H9 (cell line): ENCODE measurements around the gene TCF25. TPM values are rescaled to one million over a fixed set of nuclear protein-coding genes. Genes with fewer than 3 reads are reported as not detected.

Experiments
- DNase-seq: peaks from one replicate; pipeline ENCODE4 v3.0.0-alpha.2; 2017
- H2AFZ ChIP-seq: one replicate; pipeline ENCODE4 v1.6.1; 2013; ENCODE audit warnings: mild to moderate bottlenecking, low read length, control low read depth, moderate library complexity
- H2AK5ac ChIP-seq: 2 replicates; pipeline ENCODE4 v1.6.1; 2013; ENCODE audit warnings: low read length, control low read depth, mixed read lengths; ENCODE audit not compliant: insufficient read length
- H2BK120ac ChIP-seq: one replicate; pipeline ENCODE4 v1.6.1; 2013; ENCODE audit warnings: low read depth, mild to moderate bottlenecking, low read length, control low read depth, inconsistent platforms; ENCODE audit not compliant: poor library complexity, severe bottlenecking
- H2BK12ac ChIP-seq: 2 replicates; pipeline ENCODE4 v1.6.1; 2013; ENCODE audit warnings: low read length, control low read depth, mixed read lengths, low read depth; ENCODE audit not compliant: insufficient read length
- H2BK15ac ChIP-seq: 2 replicates; pipeline ENCODE4 v1.6.1; 2013; ENCODE audit warnings: low read depth, low read length, control low read depth
- H2BK20ac ChIP-seq: one replicate; pipeline ENCODE4 v1.6.1; 2013; ENCODE audit warnings: low read depth, mild to moderate bottlenecking, low read length, control low read depth, inconsistent platforms; ENCODE audit not compliant: poor library complexity, severe bottlenecking
- H2BK5ac ChIP-seq: 2 replicates; pipeline ENCODE4 v1.6.1; 2013; ENCODE audit warnings: low read length, control low read depth, mixed read lengths; ENCODE audit not compliant: insufficient read length
- H3K14ac ChIP-seq: 2 replicates; pipeline ENCODE4 v1.6.1; 2013; ENCODE audit warnings: low read length, control low read depth; ENCODE audit not compliant: insufficient read depth
- H3K18ac ChIP-seq: 2 replicates; pipeline ENCODE4 v1.6.1; 2013; ENCODE audit warnings: low read depth, mild to moderate bottlenecking, mixed read lengths, low read length, control low read depth; ENCODE audit not compliant: insufficient read length
- H3K23ac ChIP-seq: 2 replicates; pipeline ENCODE4 v1.6.1; 2013; ENCODE audit warnings: low read length, control low read depth, mixed read lengths, low read depth; ENCODE audit not compliant: insufficient read length
- H3K23me2 ChIP-seq: 2 replicates; pipeline ENCODE4 v1.6.1; 2013; ENCODE audit warnings: low read depth, mild to moderate bottlenecking, mixed read lengths, low read length, control low read depth; ENCODE audit not compliant: insufficient read length, poor library complexity, severe bottlenecking
- H3K27ac ChIP-seq: 2 replicates; pipeline ENCODE4 v1.5.1; 2013; ENCODE audit warnings: low read length, control low read depth, mixed read lengths, low read depth; ENCODE audit not compliant: insufficient read length
- H3K27me3 ChIP-seq: 2 replicates; pipeline ENCODE4 v1.6.1; 2013; ENCODE audit warnings: low read length, control low read depth, inconsistent platforms; ENCODE audit not compliant: insufficient read depth
- H3K4ac ChIP-seq: 2 replicates; pipeline ENCODE4 v1.6.1; 2013; ENCODE audit warnings: low read depth, mild to moderate bottlenecking, control low read depth, inconsistent platforms, low read length, moderate library complexity
- H3K4me1 ChIP-seq: 2 replicates; pipeline ENCODE4 v1.6.1; 2013; ENCODE audit warnings: low read length, control low read depth, inconsistent platforms; ENCODE audit not compliant: insufficient read depth
- H3K4me2 ChIP-seq: 2 replicates; pipeline ENCODE4 v1.6.1; 2013; ENCODE audit warnings: low read length, control low read depth, mixed read lengths; ENCODE audit not compliant: insufficient read length, insufficient read depth
- H3K56ac ChIP-seq: 2 replicates; pipeline ENCODE4 v1.6.1; 2013; ENCODE audit warnings: low read depth, mild to moderate bottlenecking, mixed read lengths, low read length, control low read depth; ENCODE audit not compliant: insufficient read length
- H3K79me1 ChIP-seq: 2 replicates; pipeline ENCODE4 v1.6.1; 2013; ENCODE audit warnings: low read depth, mild to moderate bottlenecking, moderate library complexity, low read length, control low read depth, inconsistent platforms; ENCODE audit not compliant: insufficient read depth, poor library complexity, severe bottlenecking
- H3K79me2 ChIP-seq: 2 replicates; pipeline ENCODE4 v1.6.1; 2013; ENCODE audit warnings: low read length, control low read depth, inconsistent platforms; ENCODE audit not compliant: insufficient read depth
- H3K9ac ChIP-seq: 2 replicates; pipeline ENCODE4 v1.6.1; 2013; ENCODE audit warnings: low read length, control low read depth, mixed read lengths; ENCODE audit not compliant: insufficient read length; ENCODE audit errors: extremely low read depth
- H3K9me3 ChIP-seq: one replicate; pipeline ENCODE4 v1.6.1; 2013; ENCODE audit warnings: low read depth, low read length, inconsistent platforms; ENCODE audit not compliant: control insufficient read depth
- H3T11ph ChIP-seq: one replicate; pipeline ENCODE4 v1.6.1; 2013; ENCODE audit warnings: mild to moderate bottlenecking, low read length, control low read depth, inconsistent platforms
- H4K20me1 ChIP-seq: one replicate; pipeline ENCODE4 v1.6.1; 2013; ENCODE audit not compliant: control insufficient read depth, insufficient read length, insufficient read depth
- H4K5ac ChIP-seq: 2 replicates; pipeline ENCODE4 v1.6.1; 2013; ENCODE audit warnings: low read depth, mild to moderate bottlenecking, mixed read lengths, low read length, control low read depth; ENCODE audit not compliant: insufficient read length
- H4K8ac ChIP-seq: replicated peaks from 2 replicates; pipeline ENCODE4 v1.6.1; 2013; ENCODE audit warnings: low read length, control low read depth, mixed read lengths, low read depth; ENCODE audit not compliant: insufficient read length
- H4K91ac ChIP-seq: 2 replicates; pipeline ENCODE4 v1.6.1; 2013; ENCODE audit warnings: low read depth, mild to moderate bottlenecking, moderate library complexity, mixed read lengths, low read length, control low read depth; ENCODE audit not compliant: insufficient read length
- H3K27ac Mint-ChIP-seq, 3 experiments: 2 replicates in 2 of 3; 3 replicates in 1 of 3; pipeline ENCODE4 v1.8.0; 2020 to 2021; ENCODE audit warnings: mixed read lengths in 3 of 3, mild to moderate bottlenecking in 1 of 3, moderate library complexity in 1 of 3
- H3K27me3 Mint-ChIP-seq: 2 replicates; pipeline ENCODE4 v1.8.0; 2021; ENCODE audit warnings: low read depth, mild to moderate bottlenecking, moderate library complexity, mixed read lengths
- H3K36me3 Mint-ChIP-seq, 3 experiments: 2 replicates in 2 of 3; 3 replicates in 1 of 3; pipeline ENCODE4 v1.8.0; 2020 to 2021; ENCODE audit warnings: low read depth in 3 of 3, mixed read lengths in 3 of 3; ENCODE audit not compliant: insufficient read depth in 1 of 3
- H3K4me1 Mint-ChIP-seq, 2 experiments: 2 replicates each; pipeline ENCODE4 v1.8.0; 2020; ENCODE audit warnings: mixed read lengths in 2 of 2
- H3K4me3 Mint-ChIP-seq, 2 experiments: 2 replicates in 1 of 2; 3 replicates in 1 of 2; pipeline ENCODE4 v1.8.0; 2020 to 2021; ENCODE audit warnings: mild to moderate bottlenecking in 2 of 2, mixed read lengths in 2 of 2, moderate library complexity in 1 of 2
- H3K9me3 Mint-ChIP-seq, 2 experiments: 2 replicates in 1 of 2; 3 replicates in 1 of 2; pipeline ENCODE4 v1.8.0; 2020; ENCODE audit warnings: mild to moderate bottlenecking in 2 of 2, mixed read lengths in 2 of 2, moderate library complexity in 1 of 2
- CTCF ChIP-seq: fragments of 200-600 bp; sonication (generic); conservative IDR thresholded peaks from 3 replicates; pipeline ENCODE4 v1.8.0; 2021; ENCODE audit warnings: antibody characterized with exemption, mild to moderate bottlenecking
- WGBS: extraction: QIAGEN DNeasy Blood & Tissue Kit; methylation state at CpG from one replicate; pipeline ENCODE4 v1.1.7; 2013; ENCODE audit warnings: missing lambda C conversion rate, low lambda C conversion rate, mixed read lengths; ENCODE audit not compliant: insufficient read length; ENCODE audit errors: extremely low coverage; 5-methylcytosine and 5-hydroxymethylcytosine counted together
- total RNA-seq: library from RNA; stranded (reverse); gene quantifications from 2 replicates; pipeline ENCODE4 v1.2.1, GENCODE V29; 2021

TCF25 gene
- total RNA-seq, 1 experiment from 2014 or later, result 109 TPM

- no peak overlapping the region for H2BK20ac ChIP-seq
- H3K4me3 Mint-ChIP-seq, result no peak overlapping the region
- H3K79me2 ChIP-seq, result no peaks in the 10 kb centered on the region
- no peak overlapping the region for H4K8ac ChIP-seq
- no peak overlapping the region for H2BK12ac ChIP-seq
- no peak overlapping the region for H3K27ac ChIP-seq
- no peaks in the 10 kb centered on the region for H4K20me1 ChIP-seq
- no peaks in the 10 kb centered on the region for H3K9me3 ChIP-seq
- no peak overlapping the region for H3K23ac ChIP-seq
- WGBS, result no CpG with 5 or more reads among the region's 26 CpGs
- H3K14ac ChIP-seq, result no peak overlapping the region
- peaks cover 9 to 11% of the 10 kb centered on the region in 2 experiments for H3K4me1 Mint-ChIP-seq
- H3K4me1 ChIP-seq, result no peaks in the 10 kb centered on the region
- no peaks in the 10 kb centered on the region for H3K23me2 ChIP-seq
- H3K4ac ChIP-seq, result no peak overlapping the region
- H3K18ac ChIP-seq, result no peak overlapping the region
- H2AK5ac ChIP-seq, result no peak overlapping the region
- H3K27ac Mint-ChIP-seq, result no peak overlapping the region
- no peaks in the 10 kb centered on the region; the same call in 1 of the 2 replicates for H3K27me3 Mint-ChIP-seq
- no peak overlapping the region for H3K4me2 ChIP-seq
- no peak for DNase-seq
- no peak for TF ChIP-seq CTCF
- H3K27me3 ChIP-seq, result no peaks in the 10 kb centered on the region
- H2AFZ ChIP-seq, result no peak overlapping the region
- no peak overlapping the region for H3K56ac ChIP-seq
- no peaks in the 10 kb centered on the region for H3K79me1 ChIP-seq
- H2BK15ac ChIP-seq, result no peak overlapping the region
- peaks cover 0 to 3% (median 2%) of the 10 kb centered on the region in 3 experiments; a peak in 3 of 7 replicates for H3K36me3 Mint-ChIP-seq
- H4K91ac ChIP-seq, result no peak overlapping the region
- no peak overlapping the region for H2BK120ac ChIP-seq
- no peaks in the 10 kb centered on the region for H3K9me3 Mint-ChIP-seq
- H4K5ac ChIP-seq, result no peak overlapping the region
- no peak overlapping the region for H2BK5ac ChIP-seq
- H3K9ac ChIP-seq, result no peak overlapping the region
- H3T11ph ChIP-seq, result no peak overlapping the region
Observed at GRCh38 chr16:89847051-89847939, 26.1 kb upstream of the TCF25 start.
